Measurements from ENCODE around the gene GPR42.

- TF ChIP-seq CTCF (conservative IDR thresholded peaks at IDR 0.05; ENCODE audit: low read depth, low read length), result no peak
- TF ChIP-seq NFE2L2 (IDR thresholded peaks at IDR 0.05; ENCODE audit: low read depth, low read length), result no peak
- no peak for TF ChIP-seq POLR2A (IDR thresholded peaks at IDR 0.05; ENCODE audit: low read depth, low read length)
- TF ChIP-seq RAD21 (IDR thresholded peaks at IDR 0.05; ENCODE audit: low read length), result no peak
- no peak for TF ChIP-seq SMC3 (IDR thresholded peaks at IDR 0.05; ENCODE audit: low read depth, low read length)
- TF ChIP-seq CEBPB (IDR thresholded peaks at IDR 0.05; ENCODE audit: low read depth, low read length), result no peak
- TF ChIP-seq USF2 (IDR thresholded peaks at IDR 0.05; ENCODE audit: low read depth, low read length), result no peak
- no peak for TF ChIP-seq FOS (IDR thresholded peaks at IDR 0.05; ENCODE audit: low read depth, low read length)
- no peak for TF ChIP-seq RCOR1 (IDR thresholded peaks at IDR 0.05; ENCODE audit: insufficient replicate concordance, low read length)
- TF ChIP-seq RFX5 (IDR thresholded peaks at IDR 0.05; ENCODE audit: low read depth, low read length), result no peak
- TF ChIP-seq MAFK (IDR thresholded peaks at IDR 0.05; ENCODE audit: low read depth, low read length), result no peak
- TF ChIP-seq MXI1 (IDR thresholded peaks at IDR 0.05; ENCODE audit: borderline replicate concordance, low read depth, low read length), result no peak
Observed at GRCh38 chr19:35407619-35408018, 36.8 kb downstream of the GPR42 start.
